H1 (cell line): ENCODE data around the gene DCTN2. TPM values are rescaled to one million over a fixed set of nuclear protein-coding genes. Genes with fewer than 3 reads are reported as not detected.

Experiments used
- CTCF ChIA-PET: fragments of 300-600 bp; sonication (Branson Sonifier 250); formaldehyde crosslinking; loops from one replicate; lab custom pipeline; 2021; ENCODE audit not compliant: partially characterized antibody; lab: Charles Lee
- POLR2A ChIA-PET: fragments of 300-600 bp; sonication (Branson Sonifier 250); formaldehyde crosslinking; loops from one replicate; lab custom pipeline; 2021; ENCODE audit warnings: inconsistent platforms; ENCODE audit not compliant: partially characterized antibody; lab: Charles Lee
- DNase-seq, 2 experiments: peaks; one replicate each; pipeline versions ENCODE4 v3.0.0 to v3.0.0-alpha.2; 2010 to 2022; ENCODE audit warnings: low spot score in 2 of 2, low read depth in 1 of 2, mixed read lengths in 1 of 2
- FAIRE-seq: peaks from 2 replicates; lab custom pipeline; 2011; peaks lifted over from hg19 to GRCh38; lab: Jason Lieb, UNC
- H2AFZ ChIP-seq: 2 replicates; pipeline ENCODE4 v1.8.1; 2012; ENCODE audit warnings: low read length, inconsistent platforms
- H2AK5ac ChIP-seq: 2 replicates; pipeline ENCODE4 v1.6.1; 2013; ENCODE audit warnings: low read depth, low read length
- H2BK120ac ChIP-seq: replicated peaks from 2 replicates; pipeline ENCODE3; 2013; ENCODE audit warnings: low read depth, low read length, inconsistent platforms
- H2BK12ac ChIP-seq: 2 replicates; pipeline ENCODE4 v1.6.1; 2013; ENCODE audit warnings: low read depth, low read length
- H2BK15ac ChIP-seq: 2 replicates; pipeline ENCODE4 v1.6.1; 2013; ENCODE audit warnings: low read length
- H2BK20ac ChIP-seq: 2 replicates; pipeline ENCODE4 v1.6.1; 2013; ENCODE audit warnings: low read length
- H2BK5ac ChIP-seq: 2 replicates; pipeline ENCODE4 v1.6.1; 2013; ENCODE audit warnings: low read depth, low read length
- H3K14ac ChIP-seq: 2 replicates; pipeline ENCODE4 v1.6.1; 2013; ENCODE audit warnings: inconsistent platforms; ENCODE audit not compliant: insufficient read length
- H3K18ac ChIP-seq: 2 replicates; pipeline ENCODE4 v1.6.1; 2013; ENCODE audit warnings: low read length; ENCODE audit errors: extremely low read depth
- H3K23ac ChIP-seq: 2 replicates; pipeline ENCODE4 v1.6.1; 2013; ENCODE audit warnings: inconsistent platforms; ENCODE audit not compliant: insufficient read length
- H3K23me2 ChIP-seq: 2 replicates; pipeline ENCODE4 v1.6.1; 2013; ENCODE audit warnings: low read depth, low read length
- H3K27ac ChIP-seq: 2 replicates; pipeline ENCODE4 v1.6.1; 2011; ENCODE audit warnings: low read depth, low read length, inconsistent platforms
- H3K27me3 ChIP-seq, 4 experiments: replicated peaks in 1 of 4; 1 replicate in 1 of 4; 2 replicates in 3 of 4; pipeline versions ENCODE4 v1.6.1 to v1.8.1; 2011 to 2013; ENCODE audit warnings: low read length in 3 of 4, mild to moderate bottlenecking in 3 of 4, inconsistent platforms in 2 of 4, mixed read lengths in 2 of 4, moderate library complexity in 1 of 4; ENCODE audit not compliant: control insufficient read depth in 3 of 4, insufficient read depth in 3 of 4; ENCODE audit errors: extremely low read depth in 1 of 4
- H3K36me3 ChIP-seq, 4 experiments: 2 replicates each; pipeline versions ENCODE4 v1.6.1 to v1.8.1; 2011 to 2013; ENCODE audit warnings: mild to moderate bottlenecking in 4 of 4, low read length in 3 of 4, moderate library complexity in 2 of 4, control low read depth in 1 of 4, inconsistent platforms in 1 of 4; ENCODE audit not compliant: insufficient read depth in 4 of 4, control insufficient read depth in 2 of 4
- H3K4ac ChIP-seq: replicated peaks from 2 replicates; pipeline ENCODE3; 2013; ENCODE audit warnings: low read length, low read depth, mixed read lengths, inconsistent platforms; ENCODE audit not compliant: insufficient read length
- H3K4me1 ChIP-seq, 4 experiments: replicated peaks in 1 of 4; 1 replicate in 1 of 4; 2 replicates in 3 of 4; pipeline versions ENCODE4 v1.6.1 to v1.8.1; 2011 to 2013; ENCODE audit warnings: low read length in 3 of 4, inconsistent platforms in 2 of 4, mixed read lengths in 1 of 4; ENCODE audit not compliant: insufficient read depth in 4 of 4, control insufficient read depth in 3 of 4
- H3K4me2 ChIP-seq, 2 experiments: 2 replicates each; pipeline versions ENCODE4 v1.6.1 to v1.8.1; 2011 to 2013; ENCODE audit warnings: low read depth in 2 of 2, low read length in 2 of 2, control low read depth in 1 of 2, inconsistent platforms in 1 of 2, mild to moderate bottlenecking in 1 of 2; ENCODE audit not compliant: insufficient read depth in 1 of 2
- H3K4me3 ChIP-seq, 4 experiments: fragments of 200-600, 300-600 bp in 1 of 4; sonication (generic), shearing (Covaris generic), sonication (Bioruptor Twin) in 1 of 4; 2 replicates each; pipeline versions ENCODE4 v1.5.1 to v1.8.1; 2011 to 2016; ENCODE audit warnings: low read length in 4 of 4, low read depth in 3 of 4, control low read depth in 2 of 4, inconsistent platforms in 2 of 4, mild to moderate bottlenecking in 2 of 4, mixed read lengths in 1 of 4, moderate library complexity in 1 of 4; ENCODE audit not compliant: insufficient read depth in 2 of 4; ENCODE audit errors: extremely low read depth in 1 of 4
- H3K56ac ChIP-seq: replicated peaks from 2 replicates; pipeline ENCODE3; 2013; ENCODE audit warnings: low read depth, mild to moderate bottlenecking, mixed read lengths, low read length, inconsistent platforms; ENCODE audit not compliant: insufficient read length
- H3K79me1 ChIP-seq: 2 replicates; pipeline ENCODE4 v1.6.1; 2013; ENCODE audit warnings: low read depth, low read length, control low read depth
- H3K79me2 ChIP-seq, 2 experiments: 2 replicates each; pipeline versions ENCODE4 v1.6.1 to v1.8.1; 2012 to 2013; ENCODE audit warnings: low read length in 2 of 2, mild to moderate bottlenecking in 2 of 2, inconsistent platforms in 1 of 2; ENCODE audit not compliant: insufficient read depth in 2 of 2, control insufficient read depth in 1 of 2
- H3K9ac ChIP-seq, 4 experiments: replicated peaks in 1 of 4; 1 replicate in 1 of 4; 2 replicates in 3 of 4; pipeline versions ENCODE4 v1.6.1 to v1.8.1; 2011 to 2013; ENCODE audit warnings: low read depth in 3 of 4, low read length in 3 of 4, control low read depth in 2 of 4, mild to moderate bottlenecking in 2 of 4, moderate library complexity in 2 of 4, inconsistent platforms in 1 of 4; ENCODE audit errors: extremely low read depth in 1 of 4
- H3K9me3 ChIP-seq, 2 experiments: 2 replicates each; pipeline versions ENCODE4 v1.6.1 to v1.8.1; 2012 to 2013; ENCODE audit warnings: mild to moderate bottlenecking in 2 of 2, moderate library complexity in 2 of 2, control low read depth in 1 of 2, inconsistent platforms in 1 of 2, low read depth in 1 of 2, low read length in 1 of 2, mixed read lengths in 1 of 2; ENCODE audit not compliant: insufficient read depth in 2 of 2
- H4K20me1 ChIP-seq, 2 experiments: replicated peaks in 1 of 2; 2 replicates each; pipeline versions ENCODE3 to v1.8.1; 2011 to 2013; ENCODE audit warnings: inconsistent platforms in 2 of 2, low read length in 2 of 2, mild to moderate bottlenecking in 1 of 2; ENCODE audit not compliant: insufficient read depth in 2 of 2, control insufficient read depth in 1 of 2
- H4K5ac ChIP-seq: 2 replicates; pipeline ENCODE4 v1.6.1; 2013; ENCODE audit warnings: low read length, low read depth, mixed read lengths, inconsistent platforms; ENCODE audit not compliant: insufficient read length
- H4K8ac ChIP-seq: 2 replicates; pipeline ENCODE4 v1.8.0; 2013; ENCODE audit warnings: mild to moderate bottlenecking, moderate library complexity, low read length, inconsistent platforms; ENCODE audit not compliant: insufficient read depth; ENCODE audit errors: extremely low read depth
- H4K91ac ChIP-seq: replicated peaks from 2 replicates; pipeline ENCODE3; 2013; ENCODE audit warnings: low read length, mixed read lengths, inconsistent platforms; ENCODE audit not compliant: insufficient read length
- SRF ChIP-seq: IDR thresholded peaks from 2 replicates; pipeline ENCODE4 v1.6.1; 2011; ENCODE audit warnings: mild to moderate bottlenecking, low read depth, low read length, moderate library complexity
- WGBS, 2 experiments: shearing (Covaris generic) in 1 of 2; methylation state at CpG; one replicate each; pipeline versions ENCODE4 v1.1.6 to v1.1.7; 2013 to 2015; ENCODE audit warnings: low lambda C conversion rate in 2 of 2, mixed read lengths in 2 of 2, inconsistent platforms in 1 of 2, low coverage in 1 of 2, missing lambda C conversion rate in 1 of 2; ENCODE audit not compliant: insufficient replicate concordance in 2 of 2, insufficient coverage in 1 of 2, insufficient read length in 1 of 2; ENCODE audit errors: extremely low coverage in 1 of 2, missing lambda C conversion rate in 1 of 2; 5-methylcytosine and 5-hydroxymethylcytosine counted together
- polyA plus RNA-seq, 7 experiments: library from polyadenylated mRNA; depleted of rRNA in 3 of 7; stranded (reverse) in 5 of 7; unstranded in 2 of 7; fragments of >200 nt in 5 of 7; fragments of 200-250 nt in 2 of 7; gene quantifications; 1 replicate in 5 of 7; 2 replicates in 1 of 7; 4 replicates in 1 of 7; pipeline versions ENCODE4 v1.2.1 to v1.2.3, GENCODE V29; 2011 to 2013; ENCODE audit warnings: missing spikeins in 2 of 7, mixed read lengths in 2 of 7
- total RNA-seq: library from RNA; stranded (reverse); fragmentation: NEBNext Ultra II Directional; extraction: Animal tissue kit (Norgen Biotek cat#: 25700); gene quantifications from 2 replicates; pipeline ENCODE4 v1.2.1, GENCODE V29; 2021

DCTN2 gene
- total and polyA plus RNA-seq, 2 of the 8 experiments (the other 6 are each of a cell fraction or from before 2014, with no cell fraction given), result 90.3 to 91.9 TPM

GRCh38 chr12:57513266-57513665, 33.7 kb downstream of the DCTN2 start:
- no peak overlapping the region for H2BK120ac ChIP-seq
- no peak overlapping the region for H4K8ac ChIP-seq
- POLR2A ChIA-PET, result interaction anchor here (1.1 to 3.9 kb wide), 4 partner anchors 6 to 25 kb away, joined by 4 to 60 read pairs (median 17); partner anchors contain the start of genes DDIT3 and MBD6
- CTCF ChIA-PET, result interaction anchor here (0.5 to 1.2 kb wide), 6 partner anchors 22 to 883 kb away, joined by 3 to 4 read pairs (median 3); partner anchors contain the start of gene BAZ2A
- H3K9ac ChIP-seq, result no peak overlapping the region
- H2AK5ac ChIP-seq, result no peak overlapping the region
- no peak overlapping the region for H4K5ac ChIP-seq
- H2BK15ac ChIP-seq, result no peak overlapping the region
- no peak overlapping the region for H3K14ac ChIP-seq
- peaks cover 3 to 12% of the 10 kb centered on the region in 2 experiments for H4K20me1 ChIP-seq
- H3K56ac ChIP-seq, result no peak overlapping the region
- H3K23me2 ChIP-seq, result no peaks in the 10 kb centered on the region
- H3K27me3 ChIP-seq, result no peaks in the 10 kb centered on the region
- H3K23ac ChIP-seq, result no peak overlapping the region
- no peak for FAIRE-seq
- DNase-seq, result no peak
- H2BK12ac ChIP-seq, result no peak overlapping the region
- H2BK5ac ChIP-seq, result no peak overlapping the region
- no peak overlapping the region for H4K91ac ChIP-seq
- H2BK20ac ChIP-seq, result no peak overlapping the region
- no peak overlapping the region for H3K18ac ChIP-seq
- H3K4ac ChIP-seq, result no peak overlapping the region
- no peaks in the 10 kb centered on the region for H3K4me1 ChIP-seq
- peaks cover 0 to 7% of the 10 kb centered on the region in 2 experiments; a peak in 2 of 4 replicates for H3K79me2 ChIP-seq
- no peaks in the 10 kb centered on the region for H3K9me3 ChIP-seq
- H2AFZ ChIP-seq, result no peak overlapping the region
- peaks cover 56 to 95% (median 78%) of the 10 kb centered on the region in 4 experiments for H3K36me3 ChIP-seq
- H3K79me1 ChIP-seq, result no peaks in the 10 kb centered on the region; the same call in 1 of the 2 replicates
- no peak for TF ChIP-seq SRF
- no peak overlapping the region for H3K27ac ChIP-seq
- H3K4me3 ChIP-seq, result no peak overlapping the region
- 86% methylated on average over 4 of the region's 5 CpGs; no CpG with 5 or more reads in 1 of the 2 experiments for WGBS, 2 experiments
- no peak overlapping the region for H3K4me2 ChIP-seq
